Lower leg skin (tissue), 3 donors: ENCODE results near the gene STAT5B.

Experiments used
- CTCF ChIP-seq, 3 donors: fragments of 450-650 bp; IDR thresholded peaks; one replicate each; pipeline ENCODE4 v1.5.1; 2016; ENCODE audit warnings: antibody characterized with exemption in 3 of 3, mild to moderate bottlenecking in 3 of 3, moderate library complexity in 2 of 3
- POLR2A ChIP-seq, 2 donors: fragments of 450-650 bp; IDR thresholded peaks; one replicate each; pipeline ENCODE4 v1.6.1; 2016 to 2017; ENCODE audit warnings: antibody characterized with exemption in 2 of 2, mild to moderate bottlenecking in 1 of 2, moderate library complexity in 1 of 2

- TF ChIP-seq POLR2A (IDR thresholded peaks at IDR 0.05) (no peak), CTCF (IDR thresholded peaks at IDR 0.05) (no peak)
Observed at GRCh38 chr17:42180411-42180921, 95.7 kb downstream of the STAT5B start.
